Suprapubic skin (tissue), 4 donors: ENCODE data around the gene PRSS2. TPM values are rescaled to one million over a fixed set of nuclear protein-coding genes. Genes with fewer than 3 reads are reported as not detected.
"Not testable (repeated sequence)": the region's sequence is repeated elsewhere in the genome, so short reads cannot be mapped to it uniquely, and the experiment has no call there.

Experiments used
- DNase-seq, 2 donors: peaks; one replicate each; pipeline ENCODE4 v3.0.0-alpha.2; 2019; ENCODE audit warnings: low spot score in 2 of 2
- H3K27ac ChIP-seq: fragments of 200-600 bp; sonication (generic); one replicate; pipeline ENCODE4 v1.5.1; 2019
- H3K27me3 ChIP-seq: fragments of 200-600 bp; sonication (generic); one replicate; pipeline ENCODE4 v1.5.1; 2019
- H3K36me3 ChIP-seq: fragments of 200-600 bp; sonication (generic); one replicate; pipeline ENCODE4 v1.5.1; 2019
- H3K4me1 ChIP-seq: fragments of 200-600 bp; sonication (generic); one replicate; pipeline ENCODE4 v1.5.1; 2019
- H3K4me3 ChIP-seq: fragments of 200-600 bp; sonication (generic); one replicate; pipeline ENCODE4 v1.5.1; 2019; ENCODE audit warnings: mild to moderate bottlenecking
- H3K9me3 ChIP-seq: fragments of 200-600 bp; sonication (generic); one replicate; pipeline ENCODE4 v1.5.1; 2019
- CTCF ChIP-seq, 2 donors: fragments of 200-600 bp in 1 of 2; fragments of 450-650 bp in 1 of 2; sonication (generic) in 1 of 2; IDR thresholded peaks; one replicate each; pipeline ENCODE4 v1.5.1; 2016 to 2019; ENCODE audit warnings: antibody characterized with exemption in 2 of 2, mild to moderate bottlenecking in 1 of 2, moderate library complexity in 1 of 2
- EP300 ChIP-seq: sonication (generic); formaldehyde crosslinking; IDR thresholded peaks from one replicate; pipeline ENCODE4 v1.6.1; 2017; ENCODE audit warnings: antibody characterized with exemption
- POLR2A ChIP-seq, 2 donors: fragments of 450-650 bp; IDR thresholded peaks; one replicate each; pipeline ENCODE4 v1.6.1; 2017; ENCODE audit warnings: antibody characterized with exemption in 2 of 2, mild to moderate bottlenecking in 2 of 2, moderate library complexity in 2 of 2
- POLR2AphosphoS5 ChIP-seq, 3 donors: sonication (generic); formaldehyde crosslinking; IDR thresholded peaks; one replicate each; pipeline ENCODE4 v1.6.1; 2017; ENCODE audit warnings: antibody characterized with exemption in 3 of 3
- WGBS: methylation state at CpG from one replicate; pipeline ENCODE4 v1.1.5; 2018; 5-methylcytosine and 5-hydroxymethylcytosine counted together
- total RNA-seq, 4 donors: library from RNA; depleted of rRNA; stranded (reverse); fragments of >200 nt; gene quantifications; one replicate each; pipeline ENCODE4 v1.1.0, GENCODE V29; 2016

PRSS2 gene
- total RNA-seq, 4 donors from 2014 or later, result not detected

GRCh38 chr7:142773230-142773629 lies 2.5 kb downstream of the PRSS2 start:
- H3K4me1 ChIP-seq, result no peaks in the 10 kb centered on the region
- no peaks in the 10 kb centered on the region for H3K9me3 ChIP-seq
- no peak for DNase-seq
- H3K4me3 ChIP-seq, result no peak overlapping the region
- no peak overlapping the region for H3K27ac ChIP-seq
- no peak for TF ChIP-seq EP300
- no peak for TF ChIP-seq POLR2AphosphoS5 (IDR thresholded peaks at IDR 0.05)
- no peak for TF ChIP-seq CTCF (IDR thresholded peaks at IDR 0.05)
- TF ChIP-seq POLR2A (IDR thresholded peaks at IDR 0.05), result no peak
- WGBS, result 85% methylated on average over 12 of the region's 12 CpGs
- H3K36me3 ChIP-seq, result no peaks in the 10 kb centered on the region
- H3K27me3 ChIP-seq, result peaks cover 5% of the 10 kb centered on the region

GRCh38 chr7:142773937-142774744 lies 3.4 kb downstream of the PRSS2 start:
- Histone ChIP-seq H3K4me3 (no peak overlapping the region), H3K4me1 (no peaks in the 10 kb centered on the region), H3K36me3 (no peaks in the 10 kb centered on the region), H3K27ac (no peak overlapping the region), H3K27me3 (peaks cover 5% of the 10 kb centered on the region), H3K9me3 (no peaks in the 10 kb centered on the region)
- 75% methylated on average over 4 of the region's 4 CpGs for WGBS
- TF ChIP-seq POLR2A (IDR thresholded peaks at IDR 0.05) (no peak), CTCF (IDR thresholded peaks at IDR 0.05) (no peak), EP300 (no peak), POLR2AphosphoS5 (IDR thresholded peaks at IDR 0.05) (no peak)
- DNase-seq, result no peak

- no peak overlapping the region for H3K27ac ChIP-seq
- DNase-seq, result no peak
- H3K9me3 ChIP-seq, result no peaks in the 10 kb centered on the region
- H3K4me3 ChIP-seq, result no peak overlapping the region
- peaks cover 5% of the 10 kb centered on the region for H3K27me3 ChIP-seq
- no peaks in the 10 kb centered on the region for H3K36me3 ChIP-seq
- TF ChIP-seq CTCF (IDR thresholded peaks at IDR 0.05), result no peak
- TF ChIP-seq EP300, result no peak
- no peak for TF ChIP-seq POLR2AphosphoS5 (IDR thresholded peaks at IDR 0.05)
- TF ChIP-seq POLR2A (IDR thresholded peaks at IDR 0.05), result no peak
- no peaks in the 10 kb centered on the region for H3K4me1 ChIP-seq
- WGBS, result 62% methylated on average over 8 of the region's 8 CpGs
Observed at GRCh38 chr7:142774826-142775225, 4.1 kb downstream of the PRSS2 start.

- H3K27ac ChIP-seq, H3K36me3 ChIP-seq, H3K4me1 ChIP-seq, H3K4me3 ChIP-seq, H3K9me3 ChIP-seq, H3K27me3 ChIP-seq: not testable (repeated sequence)
- 62% methylated on average over 6 of the region's 6 CpGs for WGBS
- peak in 1 of 2 donors; percentile 27 for DNase-seq
Observed at GRCh38 chr7:142775351-142776115, 4.8 kb downstream of the PRSS2 start.

GRCh38 chr7:142776206-142776844 lies 5.6 kb downstream of the PRSS2 start:
- DNase-seq, result no peak
- H3K4me1 ChIP-seq, result no peaks in the 10 kb centered on the region
- no peaks in the 10 kb centered on the region for H3K36me3 ChIP-seq
- 70% methylated on average over 9 of the region's 9 CpGs for WGBS
- H3K27me3 ChIP-seq, result peaks cover under 1% of the 10 kb centered on the region
- no peak overlapping the region for H3K27ac ChIP-seq
- H3K4me3 ChIP-seq, result no peak overlapping the region
- H3K9me3 ChIP-seq, result no peaks in the 10 kb centered on the region
- TF ChIP-seq CTCF (IDR thresholded peaks at IDR 0.05), result no peak
- TF ChIP-seq EP300, result no peak
- TF ChIP-seq POLR2AphosphoS5 (IDR thresholded peaks at IDR 0.05), result no peak
- no peak for TF ChIP-seq POLR2A (IDR thresholded peaks at IDR 0.05)

- not testable (repeated sequence) for H3K27me3 ChIP-seq, H3K27ac ChIP-seq, DNase-seq, H3K4me3 ChIP-seq, H3K4me1 ChIP-seq, H3K9me3 ChIP-seq, H3K36me3 ChIP-seq
- 96% methylated on average over 2 of the region's 2 CpGs for WGBS
Observed at GRCh38 chr7:142776845-142777225, 6.1 kb downstream of the PRSS2 start.
